Neuronal stem cell (in vitro differentiated cells): ENCODE data around the gene EXO1.

Experiments
- DNase-seq: peaks from one replicate; pipeline ENCODE4 v3.0.0-alpha.2; 2013; ENCODE audit warnings: low spot score
- H2AFZ ChIP-seq: one replicate; pipeline ENCODE4 v1.6.1; 2013; ENCODE audit warnings: mild to moderate bottlenecking, low read length, inconsistent platforms
- H2AK5ac ChIP-seq: 2 replicates; pipeline ENCODE4 v1.6.1; 2013; ENCODE audit warnings: low read depth, mild to moderate bottlenecking, inconsistent platforms, low read length, moderate library complexity, mixed read lengths
- H2BK120ac ChIP-seq: 2 replicates; pipeline ENCODE4 v1.6.1; 2013; ENCODE audit warnings: low read depth, mild to moderate bottlenecking, inconsistent platforms, low read length, moderate library complexity, mixed read lengths
- H2BK12ac ChIP-seq: one replicate; pipeline ENCODE4 v1.6.1; 2013; ENCODE audit warnings: low read length, inconsistent platforms
- H2BK15ac ChIP-seq: 2 replicates; pipeline ENCODE4 v1.6.1; 2013; ENCODE audit warnings: mild to moderate bottlenecking, low read length, inconsistent platforms, mixed read lengths
- H2BK5ac ChIP-seq: one replicate; pipeline ENCODE4 v1.6.1; 2013; ENCODE audit warnings: inconsistent platforms, mild to moderate bottlenecking, low read length, moderate library complexity
- H3K14ac ChIP-seq: one replicate; pipeline ENCODE4 v1.6.1; 2013; ENCODE audit warnings: low read length, inconsistent platforms
- H3K18ac ChIP-seq: 2 replicates; pipeline ENCODE4 v1.6.1; 2013; ENCODE audit warnings: low read length, inconsistent platforms
- H3K23ac ChIP-seq: 2 replicates; pipeline ENCODE4 v1.6.1; 2013; ENCODE audit warnings: low read depth, mild to moderate bottlenecking, mixed read lengths, low read length, inconsistent platforms; ENCODE audit not compliant: poor library complexity
- H3K27ac ChIP-seq: replicated peaks from 3 replicates; pipeline ENCODE4 v1.5.1; 2013; ENCODE audit warnings: low read length, inconsistent platforms
- H3K27me3 ChIP-seq, 3 experiments: 2 replicates each; pipeline ENCODE4 v1.6.1; 2013; ENCODE audit warnings: low read length in 3 of 3, mild to moderate bottlenecking in 2 of 3, inconsistent platforms in 1 of 3, low read depth in 1 of 3, mixed read lengths in 1 of 3, moderate library complexity in 1 of 3; ENCODE audit not compliant: control insufficient read depth in 3 of 3, insufficient read depth in 3 of 3
- H3K36me3 ChIP-seq, 2 donors: replicated peaks in 1 of 2; 2 replicates each; pipeline ENCODE4 v1.6.1; 2013; ENCODE audit warnings: low read length in 2 of 2; ENCODE audit not compliant: control insufficient read depth in 2 of 2, insufficient read depth in 2 of 2
- H3K4ac ChIP-seq: 2 replicates; pipeline ENCODE4 v1.6.1; 2013; ENCODE audit warnings: inconsistent platforms, mild to moderate bottlenecking, low read length, moderate library complexity
- H3K4me1 ChIP-seq, 2 donors: 1 replicate in 1 of 2; 2 replicates in 1 of 2; pipeline ENCODE4 v1.6.1; 2013; ENCODE audit warnings: low read length in 2 of 2, low read depth in 1 of 2; ENCODE audit not compliant: control insufficient read depth in 2 of 2, insufficient read depth in 1 of 2
- H3K4me2 ChIP-seq: one replicate; pipeline ENCODE4 v1.6.1; 2013; ENCODE audit warnings: mild to moderate bottlenecking, low read length, inconsistent platforms; ENCODE audit not compliant: insufficient read depth, poor library complexity, severe bottlenecking
- H3K4me3 ChIP-seq, 2 donors: 2 replicates each; pipeline ENCODE4 v1.5.1; 2013; ENCODE audit warnings: low read length in 2 of 2, mild to moderate bottlenecking in 2 of 2, inconsistent platforms in 1 of 2, moderate library complexity in 1 of 2
- H3K79me1 ChIP-seq: one replicate; pipeline ENCODE4 v1.6.1; 2013; ENCODE audit warnings: low read depth, mild to moderate bottlenecking, inconsistent platforms, low read length, moderate library complexity
- H3K9ac ChIP-seq: one replicate; pipeline ENCODE4 v1.6.1; 2013; ENCODE audit warnings: mild to moderate bottlenecking, low read depth, low read length, inconsistent platforms; ENCODE audit not compliant: poor library complexity
- H3K9me3 ChIP-seq, 2 donors: replicated peaks in 1 of 2; 2 replicates each; pipeline versions ENCODE3 to v1.6.1; 2013; ENCODE audit warnings: low read length in 2 of 2, mild to moderate bottlenecking in 2 of 2, inconsistent platforms in 1 of 2, low read depth in 1 of 2, mixed read lengths in 1 of 2, moderate library complexity in 1 of 2; ENCODE audit not compliant: control insufficient read depth in 2 of 2, insufficient read depth in 1 of 2
- H4K8ac ChIP-seq: one replicate; pipeline ENCODE4 v1.6.1; 2013; ENCODE audit warnings: low read depth, mild to moderate bottlenecking, inconsistent platforms, low read length, moderate library complexity
- H4K91ac ChIP-seq: one replicate; pipeline ENCODE4 v1.6.1; 2013; ENCODE audit warnings: low read length, low read depth, mild to moderate bottlenecking, inconsistent platforms; ENCODE audit not compliant: poor library complexity
- WGBS, 2 donors: extraction: QIAGEN DNeasy Blood & Tissue Kit; methylation state at CpG; one replicate each; pipeline ENCODE4 v1.1.7; 2013; ENCODE audit warnings: missing lambda C conversion rate in 2 of 2, mixed read lengths in 1 of 2; ENCODE audit not compliant: insufficient read length in 2 of 2, insufficient replicate concordance in 1 of 2; ENCODE audit errors: extremely low coverage in 2 of 2; 5-methylcytosine and 5-hydroxymethylcytosine counted together

EXO1 gene

DNA sequence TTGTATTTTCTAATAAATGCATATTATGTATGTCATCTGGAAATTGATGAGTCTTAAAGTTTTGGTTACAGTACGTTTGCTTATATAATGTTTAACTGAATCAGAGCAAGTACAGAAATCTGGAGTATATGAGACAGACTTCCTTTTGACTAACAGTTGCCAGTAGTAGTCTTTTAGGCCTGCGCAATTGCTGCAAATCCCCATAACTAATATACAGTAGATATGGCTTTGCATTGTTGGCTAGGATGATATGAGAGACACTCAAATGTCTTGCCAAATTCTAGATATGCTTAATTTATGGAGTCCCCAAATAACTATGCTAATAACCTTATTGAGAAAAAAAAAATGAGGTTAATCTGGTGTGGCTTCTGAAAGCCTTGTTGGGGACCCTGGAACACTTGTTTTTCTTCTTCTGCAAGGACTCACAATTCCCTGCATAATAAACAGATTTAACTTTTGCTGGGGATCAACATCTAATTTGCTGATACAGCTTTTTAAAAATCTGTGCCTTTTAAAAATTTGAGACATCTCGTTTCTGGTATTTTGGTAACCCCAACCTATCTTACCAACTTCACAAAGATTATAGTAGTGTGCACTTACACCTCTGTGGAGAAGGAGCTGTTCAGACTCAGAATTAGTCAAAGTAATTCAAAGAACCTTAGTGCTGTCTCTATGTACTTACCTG, 22.9 kb downstream of the EXO1 start:
- no peaks in the 10 kb centered on the region for H3K27me3 ChIP-seq
- H3K4me3 ChIP-seq, result no peak overlapping the region
- H3K27ac ChIP-seq, result no peak overlapping the region
- no peak overlapping the region for H3K14ac ChIP-seq
- H4K8ac ChIP-seq, result no peak overlapping the region
- H3K4ac ChIP-seq, result no peak overlapping the region
- H2BK120ac ChIP-seq, result no peak overlapping the region
- H2BK5ac ChIP-seq, result no peak overlapping the region
- no peaks in the 10 kb centered on the region for H3K79me1 ChIP-seq
- DNase-seq, result no peak
- no peak overlapping the region for H3K4me2 ChIP-seq
- no CpG with 5 or more reads among the region's 3 CpGs for whole genome bisulfite sequencing, 2 donors
- no peak overlapping the region for H4K91ac ChIP-seq
- H3K4me1 ChIP-seq, result no peaks in the 10 kb centered on the region
- H2BK15ac ChIP-seq, result no peak overlapping the region
- no peak overlapping the region for H2BK12ac ChIP-seq
- no peak overlapping the region for H2AFZ ChIP-seq
- H3K23ac ChIP-seq, result no peak overlapping the region
- H2AK5ac ChIP-seq, result no peak overlapping the region
- peaks cover 13 to 92% of the 10 kb centered on the region in 2 donors for H3K36me3 ChIP-seq
- no peak overlapping the region for H3K18ac ChIP-seq
- H3K9ac ChIP-seq, result no peak overlapping the region
- no peaks in the 10 kb centered on the region for H3K9me3 ChIP-seq

DNA sequence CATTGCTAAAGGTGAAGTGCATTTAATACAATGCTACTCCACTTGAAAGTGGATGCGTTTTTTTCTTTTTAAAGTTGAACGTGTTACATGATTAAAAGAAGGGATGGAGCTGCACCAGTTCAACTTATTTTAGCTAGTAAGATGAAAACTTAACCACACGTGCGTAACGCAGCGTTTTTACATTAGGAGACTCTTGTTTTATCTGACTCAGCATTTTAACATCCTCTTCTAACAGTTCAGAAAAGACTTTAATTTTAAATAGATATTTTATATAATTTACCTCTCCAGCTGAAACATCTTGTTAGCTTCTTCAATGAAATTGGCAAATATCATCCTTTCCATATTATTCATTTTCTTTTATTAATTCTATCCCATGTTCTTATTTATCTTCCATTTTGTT, 33.4 kb downstream of the EXO1 start:
- Histone ChIP-seq H3K23ac (no peak overlapping the region), H3K9ac (no peak overlapping the region), H2BK5ac (no peak overlapping the region), H3K4ac (no peak overlapping the region), H4K8ac (no peak overlapping the region), H4K91ac (no peak overlapping the region), H3K9me3 (peaks cover 0 to 5% of the 10 kb centered on the region in 2 donors), H2BK15ac (no peak overlapping the region), H2AK5ac (no peak overlapping the region), H2BK120ac (no peak overlapping the region), H3K4me3 (no peak overlapping the region), H3K14ac (no peak overlapping the region), H3K4me1 (no peaks in the 10 kb centered on the region), H2BK12ac (no peak overlapping the region), H3K27ac (no peak overlapping the region), H2AFZ (no peak overlapping the region), H3K36me3 (peaks cover 8 to 94% of the 10 kb centered on the region in 2 donors), H3K79me1 (no peaks in the 10 kb centered on the region), H3K27me3 (no peaks in the 10 kb centered on the region), H3K18ac (no peak overlapping the region), H3K4me2 (no peak overlapping the region)
- DNase-seq, result no peak
- WGBS, 2 donors, result no CpG with 5 or more reads among the region's 6 CpGs

DNA sequence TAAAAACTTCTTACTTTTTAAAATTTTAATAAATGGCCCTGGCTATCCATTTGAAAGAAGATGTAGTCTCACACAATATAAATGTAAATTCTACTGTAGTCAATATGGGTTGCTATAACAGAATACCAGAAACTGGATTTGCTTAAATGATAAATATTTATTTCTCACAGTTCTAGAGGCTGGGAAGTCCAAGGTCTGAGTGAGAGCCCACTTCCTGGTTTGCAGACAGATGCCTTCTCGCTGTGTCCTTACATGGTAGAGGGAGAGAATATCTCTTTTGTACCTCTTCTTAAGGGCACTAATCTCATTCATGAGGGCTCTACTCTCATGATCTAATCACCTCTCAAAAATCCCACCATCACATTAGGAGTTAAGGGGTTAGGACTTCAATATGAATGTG, 35.2 kb downstream of the EXO1 start:
- Histone ChIP-seq H3K36me3 (peaks cover 10 to 96% of the 10 kb centered on the region in 2 donors), H2AK5ac (no peak overlapping the region), H3K4me2 (no peak overlapping the region), H3K4me1 (no peaks in the 10 kb centered on the region), H2BK15ac (no peak overlapping the region), H3K9ac (no peak overlapping the region), H3K4me3 (no peak overlapping the region), H3K27me3 (no peaks in the 10 kb centered on the region), H3K4ac (no peak overlapping the region), H3K27ac (no peak overlapping the region), H2BK5ac (no peak overlapping the region), H4K8ac (no peak overlapping the region), H2AFZ (no peak overlapping the region), H2BK120ac (no peak overlapping the region), H4K91ac (no peak overlapping the region), H3K14ac (no peak overlapping the region), H3K9me3 (peaks cover 0 to 5% of the 10 kb centered on the region in 2 donors), H3K79me1 (no peaks in the 10 kb centered on the region), H2BK12ac (no peak overlapping the region), H3K18ac (no peak overlapping the region), H3K23ac (no peak overlapping the region)
- no peak for DNase-seq
- WGBS, 2 donors, result no CpG with 5 or more reads among the region's 1 CpG

DNA sequence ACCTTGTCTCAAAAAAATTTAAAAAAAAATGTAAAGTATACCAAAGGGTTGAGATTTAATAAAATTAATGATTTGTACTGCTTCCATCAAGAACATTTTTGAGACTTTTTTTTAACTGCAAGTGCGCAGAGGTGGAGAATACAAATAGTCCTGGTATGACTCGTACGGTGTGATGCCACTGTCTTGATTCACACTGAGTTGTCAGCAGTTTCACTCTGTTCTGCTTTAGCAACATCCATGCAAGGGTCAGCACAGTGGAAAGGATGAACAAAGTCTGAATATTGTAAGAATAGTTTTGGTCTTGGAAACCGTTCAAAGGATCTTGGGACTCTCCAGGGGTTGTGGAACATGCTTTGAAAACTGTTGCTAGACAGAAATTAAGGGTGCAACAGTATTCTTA, 40.2 kb downstream of the EXO1 start:
- Histone ChIP-seq H2BK5ac (no peak overlapping the region), H3K23ac (no peak overlapping the region), H2AK5ac (no peak overlapping the region), H4K91ac (no peak overlapping the region), H3K14ac (no peak overlapping the region), H2BK120ac (no peak overlapping the region), H3K79me1 (no peaks in the 10 kb centered on the region), H3K4me1 (no peaks in the 10 kb centered on the region), H3K27me3 (no peaks in the 10 kb centered on the region), H2BK12ac (no peak overlapping the region), H3K4ac (no peak overlapping the region), H2BK15ac (no peak overlapping the region), H3K9me3 (peaks cover 0 to 2% of the 10 kb centered on the region in 2 donors), H3K4me3 (no peak overlapping the region), H4K8ac (no peak overlapping the region), H3K9ac (no peak overlapping the region), H3K4me2 (no peak overlapping the region), H3K18ac (no peak overlapping the region), H2AFZ (no peak overlapping the region), H3K27ac (no peak overlapping the region), H3K36me3 (peaks cover 6 to 92% of the 10 kb centered on the region in 2 donors)
- no CpG with 5 or more reads among the region's 4 CpGs for WGBS, 2 donors
- DNase-seq, result no peak
